ENCODE data around the gene CSNK1G1. TPM values are rescaled to one million over a fixed set of nuclear protein-coding genes. Genes with fewer than 3 reads are reported as not detected.

The CSNK1G1 gene
- total and polyA plus RNA-seq, 2 of the 8 experiments (the other 6 are each of a cell fraction or from before 2014, with no cell fraction given) = 6.0 to 12.9 TPM

GRCh38 chr15:64340355-64340754 lies 15.6 kb downstream of the CSNK1G1 start (continued):
- TF ChIP-seq TBP (IDR thresholded peaks at IDR 0.05; ENCODE audit: low read depth, low read length) (no peak), ATF3 (IDR thresholded peaks at IDR 0.05; ENCODE audit: insufficient read depth, low read depth, low read length) (no peak), RAD21 (IDR thresholded peaks at IDR 0.05 in 1 of 2, conservative IDR thresholded peaks at IDR 0.05 in 1 of 2; ENCODE audit: low read depth in 2 of 2, low read length in 2 of 2) (no peak), TCF12 (IDR thresholded peaks at IDR 0.05; ENCODE audit: low read depth, low read length) (no peak), SUZ12 (IDR thresholded peaks at IDR 0.05; ENCODE audit: low read length) (no peak), CHD7 (IDR thresholded peaks at IDR 0.05; ENCODE audit: insufficient replicate concordance, low read length) (no peak)
